ENCODE data around the gene TMEM141. TPM values are rescaled to one million over a fixed set of nuclear protein-coding genes. Genes with fewer than 3 reads are reported as not detected.

Gene TMEM141
- total RNA-seq, 1 experiment from 2014 or later = 64.1 TPM

DNA sequence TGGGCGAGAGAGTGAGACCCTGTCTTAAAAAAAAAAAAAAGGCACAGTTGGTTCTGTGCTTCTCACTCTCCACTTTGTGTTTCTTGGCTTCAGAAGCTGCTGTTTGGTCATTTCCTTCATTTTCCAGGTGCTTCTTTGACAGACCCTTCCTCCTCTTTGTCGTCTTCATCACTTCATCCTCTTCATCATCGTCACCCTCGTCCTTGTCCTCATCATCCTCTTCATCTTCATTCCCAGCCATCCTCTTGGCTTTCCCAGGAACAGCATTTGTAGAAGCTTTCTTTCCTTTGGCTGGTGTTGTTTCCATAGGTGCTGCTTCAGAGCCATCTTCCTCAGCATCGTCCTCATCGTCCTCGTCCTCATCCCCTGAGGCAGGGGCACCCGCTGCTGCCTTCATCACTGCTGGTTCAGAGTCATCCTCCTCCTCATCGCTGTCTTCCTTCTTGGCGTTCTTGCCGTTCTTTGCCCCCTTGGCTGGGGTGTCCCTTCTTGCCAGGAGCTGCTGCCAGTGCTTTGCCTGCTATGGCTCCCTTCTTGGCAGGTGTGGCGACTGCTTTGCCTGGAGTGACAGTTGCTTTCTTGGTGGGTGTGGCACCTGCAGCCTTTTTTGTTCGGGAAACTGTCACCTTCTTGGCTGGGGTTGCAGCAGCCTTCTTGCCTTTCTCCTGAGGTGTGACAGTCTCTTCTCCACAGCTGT lies 23.7 kb downstream of the TMEM141 start:
- peak overlapping the region; percentile 3 for H3K27ac Mint-ChIP-seq (ENCODE audit: unreplicated experiment)
- CTCF ChIA-PET = interaction anchor here (0.7 kb wide), 1 partner anchor 343 kb away, joined by 3 read pairs; no protein-coding TSS in a partner anchor
- H3K4me1 Mint-ChIP-seq (ENCODE audit: low read depth, unreplicated experiment) = peaks cover 4% of the 10 kb centered on the region
- no TSS peak for BruUV-seq (replicated peaks)
- TF ChIP-seq, protein P1, sequence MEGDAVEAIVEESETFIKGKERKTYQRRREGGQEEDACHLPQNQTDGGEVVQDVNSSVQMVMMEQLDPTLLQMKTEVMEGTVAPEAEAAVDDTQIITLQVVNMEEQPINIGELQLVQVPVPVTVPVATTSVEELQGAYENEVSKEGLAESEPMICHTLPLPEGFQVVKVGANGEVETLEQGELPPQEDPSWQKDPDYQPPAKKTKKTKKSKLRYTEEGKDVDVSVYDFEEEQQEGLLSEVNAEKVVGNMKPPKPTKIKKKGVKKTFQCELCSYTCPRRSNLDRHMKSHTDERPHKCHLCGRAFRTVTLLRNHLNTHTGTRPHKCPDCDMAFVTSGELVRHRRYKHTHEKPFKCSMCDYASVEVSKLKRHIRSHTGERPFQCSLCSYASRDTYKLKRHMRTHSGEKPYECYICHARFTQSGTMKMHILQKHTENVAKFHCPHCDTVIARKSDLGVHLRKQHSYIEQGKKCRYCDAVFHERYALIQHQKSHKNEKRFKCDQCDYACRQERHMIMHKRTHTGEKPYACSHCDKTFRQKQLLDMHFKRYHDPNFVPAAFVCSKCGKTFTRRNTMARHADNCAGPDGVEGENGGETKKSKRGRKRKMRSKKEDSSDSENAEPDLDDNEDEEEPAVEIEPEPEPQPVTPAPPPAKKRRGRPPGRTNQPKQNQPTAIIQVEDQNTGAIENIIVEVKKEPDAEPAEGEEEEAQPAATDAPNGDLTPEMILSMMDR (IDR thresholded peaks at IDR 0.05; ENCODE audit: unreplicated experiment) = no peak
- peaks cover 50% of the 10 kb centered on the region for H3K36me3 Mint-ChIP-seq (ENCODE audit: insufficient read depth, unreplicated experiment)
- H3K27me3 Mint-ChIP-seq (ENCODE audit: unreplicated experiment) = no peaks in the 10 kb centered on the region
- intact Hi-C loops (cut with micrococcal nuclease; ENCODE audit: unreplicated experiment) = no loop called here
- no peaks in the 10 kb centered on the region for H3K9me3 Mint-ChIP-seq (ENCODE audit: low read depth, unreplicated experiment)
- no peak overlapping the region for H3K4me3 Mint-ChIP-seq (ENCODE audit: low read depth, unreplicated experiment)
- no peak for DNase-seq

DNA sequence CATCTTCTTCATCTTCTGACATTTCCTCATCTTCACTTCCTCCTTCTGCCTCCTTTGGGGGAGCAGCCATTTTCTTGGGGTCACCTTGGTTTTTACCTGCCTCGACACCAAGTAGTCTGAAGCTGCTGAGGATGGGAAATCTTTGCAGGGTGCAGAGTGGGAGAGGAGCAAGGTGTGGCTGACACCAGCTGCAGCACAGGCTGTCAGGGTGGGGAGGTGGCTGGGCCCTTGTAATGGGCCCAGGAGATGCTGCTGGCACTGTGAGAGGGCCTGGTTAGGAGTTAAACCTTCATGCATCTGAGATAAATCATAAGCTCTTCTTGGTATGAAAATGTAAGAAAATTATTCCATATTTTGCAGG lies 24.3 kb downstream of the TMEM141 start:
- H3K9me3 Mint-ChIP-seq (ENCODE audit: low read depth, unreplicated experiment) = no peaks in the 10 kb centered on the region
- CTCF ChIA-PET = no interaction called here
- TF ChIP-seq, protein P1 (IDR thresholded peaks at IDR 0.05; ENCODE audit: unreplicated experiment) = no peak

DNA sequence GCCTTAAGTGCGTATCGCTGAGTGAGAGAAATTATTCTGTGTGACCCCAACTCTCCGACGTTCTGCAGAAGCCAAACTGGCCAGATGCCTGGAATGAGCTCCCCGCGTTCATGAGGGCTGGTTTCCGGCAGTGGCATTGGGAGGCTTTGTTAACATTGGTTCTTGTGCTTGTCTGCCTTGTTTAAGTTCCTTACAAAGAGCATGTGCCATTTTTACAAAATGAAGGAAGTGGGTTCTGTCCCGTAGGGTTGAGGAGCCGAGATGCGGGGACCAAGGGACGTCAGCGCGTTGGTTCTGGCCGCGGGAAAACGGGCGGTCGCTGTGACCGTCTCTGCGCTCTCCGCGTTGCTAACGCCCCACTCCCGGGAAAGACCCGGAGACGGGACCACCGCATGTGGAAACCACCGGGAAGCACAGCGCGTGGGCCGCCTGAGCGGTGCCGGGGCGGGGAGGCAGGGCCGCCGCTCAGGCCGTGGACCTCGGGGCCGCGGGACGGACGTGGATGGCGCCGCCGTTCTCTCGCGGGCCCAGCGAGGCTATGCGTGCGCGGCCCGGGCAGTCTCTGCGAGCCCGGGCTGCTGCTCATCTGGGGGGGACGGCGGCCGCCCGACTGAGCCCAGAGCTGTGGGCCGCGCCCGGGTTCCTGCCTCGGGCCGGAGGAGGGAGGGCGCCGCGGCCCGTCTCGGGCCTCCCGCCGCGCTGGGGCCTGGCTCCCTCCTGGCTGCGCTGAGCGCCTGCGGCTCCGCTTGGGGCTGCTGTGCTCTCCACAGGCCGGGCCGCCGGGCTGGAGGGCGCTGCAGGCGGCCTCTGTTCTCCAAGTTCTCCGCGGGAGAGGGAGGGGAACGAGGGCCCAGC lies 30.1 kb downstream of the TMEM141 start:
- H3K27me3 Mint-ChIP-seq (ENCODE audit: unreplicated experiment) = no peaks in the 10 kb centered on the region
- no peak overlapping the region for H3K27ac Mint-ChIP-seq (ENCODE audit: unreplicated experiment)
- intact Hi-C loops (cut with micrococcal nuclease; ENCODE audit: unreplicated experiment) = no loop called here
- CTCF ChIA-PET = no interaction called here
- DNase-seq = no peak
- H3K4me1 Mint-ChIP-seq (ENCODE audit: low read depth, unreplicated experiment) = no peaks in the 10 kb centered on the region
- peaks cover 33% of the 10 kb centered on the region for H3K36me3 Mint-ChIP-seq (ENCODE audit: insufficient read depth, unreplicated experiment)
- no TSS peak for BruUV-seq (replicated peaks)
- no peaks in the 10 kb centered on the region for H3K9me3 Mint-ChIP-seq (ENCODE audit: low read depth, unreplicated experiment)
- TF ChIP-seq, protein P1 (IDR thresholded peaks at IDR 0.05; ENCODE audit: unreplicated experiment) = no peak
- H3K4me3 Mint-ChIP-seq (ENCODE audit: low read depth, unreplicated experiment) = no peak overlapping the region

More for the DNA sequence above, 24.3 kb downstream of the TMEM141 start:
- Mint-ChIP-seq H3K36me3 (ENCODE audit: insufficient read depth, unreplicated experiment) (peaks cover 50% of the 10 kb centered on the region), H3K4me1 (ENCODE audit: low read depth, unreplicated experiment) (no peaks in the 10 kb centered on the region), H3K27ac (ENCODE audit: unreplicated experiment) (no peak overlapping the region), H3K27me3 (ENCODE audit: unreplicated experiment) (no peaks in the 10 kb centered on the region), H3K4me3 (ENCODE audit: low read depth, unreplicated experiment) (no peak overlapping the region)
- no TSS peak for BruUV-seq (replicated peaks)
- intact Hi-C loops (cut with micrococcal nuclease; ENCODE audit: unreplicated experiment) = no loop called here
- no peak for DNase-seq

DNA sequence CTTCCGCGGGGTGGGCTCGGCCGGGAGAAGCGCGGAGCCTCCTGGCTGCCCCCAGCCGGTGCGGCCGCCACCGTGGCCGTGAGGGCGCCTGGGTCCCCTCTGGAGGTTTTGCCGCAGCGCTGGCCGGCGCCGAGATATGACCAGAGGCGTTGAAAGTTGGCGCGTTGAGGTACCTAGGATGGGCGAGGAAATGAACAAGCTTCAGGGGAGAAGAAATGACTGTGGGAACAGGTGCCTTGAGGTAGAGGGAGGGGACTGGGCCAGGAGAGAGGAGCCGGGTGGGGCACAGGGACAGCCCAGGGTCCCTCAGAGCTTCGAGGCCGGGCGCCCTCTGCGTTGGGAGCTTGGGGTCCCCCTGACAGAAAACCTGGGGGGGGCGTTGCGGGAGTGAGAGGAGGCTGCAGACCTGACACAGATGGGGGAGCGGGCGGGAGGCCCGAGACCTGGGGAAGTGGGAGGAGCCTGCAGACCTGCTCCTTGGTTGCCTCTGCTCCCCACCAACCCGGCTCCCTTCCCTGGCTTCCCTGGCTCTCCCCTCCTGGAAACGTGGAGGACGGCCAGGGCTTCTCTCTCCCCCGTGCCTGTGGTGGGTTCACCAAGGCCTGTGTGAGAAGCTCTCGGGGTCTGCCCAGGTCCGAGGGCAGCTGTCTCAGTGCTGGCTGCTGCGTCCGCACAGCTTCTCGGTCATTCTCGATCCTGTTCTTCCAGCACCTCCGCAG lies 30.8 kb downstream of the TMEM141 start:
- H3K36me3 Mint-ChIP-seq (ENCODE audit: insufficient read depth, unreplicated experiment) = peaks cover 25% of the 10 kb centered on the region
- no peaks in the 10 kb centered on the region for H3K4me1 Mint-ChIP-seq (ENCODE audit: low read depth, unreplicated experiment)
- intact Hi-C loops (cut with micrococcal nuclease; ENCODE audit: unreplicated experiment) = no loop called here
- DNase-seq = no peak
- H3K4me3 Mint-ChIP-seq (ENCODE audit: low read depth, unreplicated experiment) = no peak overlapping the region
- TF ChIP-seq, protein P1 (IDR thresholded peaks at IDR 0.05; ENCODE audit: unreplicated experiment) = no peak
- no TSS peak for BruUV-seq (replicated peaks)
- no peaks in the 10 kb centered on the region for H3K9me3 Mint-ChIP-seq (ENCODE audit: low read depth, unreplicated experiment)
- H3K27ac Mint-ChIP-seq (ENCODE audit: unreplicated experiment) = no peak overlapping the region
- CTCF ChIA-PET = no interaction called here
- no peaks in the 10 kb centered on the region for H3K27me3 Mint-ChIP-seq (ENCODE audit: unreplicated experiment)
